Measurements from ENCODE around the gene C1QTNF12.

GRCh38 chr1:1262071-1262470, 15.5 kb upstream of the C1QTNF12 start:
- TF ChIP-seq CTCF (IDR thresholded peaks at IDR 0.05): no peak
- TF ChIP-seq POLR2A (IDR thresholded peaks at IDR 0.05): no peak
